Osteoblast (primary cell): ENCODE data around the gene FMN1. TPM values are rescaled to one million over a fixed set of nuclear protein-coding genes. Genes with fewer than 3 reads are reported as not detected.

Source experiments
- DNase-seq: peaks from one replicate; pipeline ENCODE4 v3.0.0; 2011; ENCODE audit warnings: low spot score, mixed read lengths; ENCODE audit not compliant: insufficient read length; ENCODE audit errors: missing footprints
- H2AFZ ChIP-seq: 2 replicates; pipeline ENCODE4 v1.6.0; 2011; ENCODE audit warnings: mild to moderate bottlenecking, low read length
- H3K27ac ChIP-seq: 2 replicates; pipeline ENCODE4 v1.5.1; 2011; ENCODE audit warnings: mild to moderate bottlenecking, low read depth, low read length, moderate library complexity
- H3K27me3 ChIP-seq: 2 replicates; pipeline ENCODE4 v1.6.0; 2012; ENCODE audit warnings: mild to moderate bottlenecking, control low read depth, inconsistent platforms, low read length, moderate library complexity; ENCODE audit not compliant: insufficient read depth
- H3K36me3 ChIP-seq: 2 replicates; pipeline ENCODE4 v1.5.1; 2011; ENCODE audit warnings: mild to moderate bottlenecking, low read length, control low read depth, moderate library complexity; ENCODE audit not compliant: insufficient read depth
- H3K4me1 ChIP-seq: 2 replicates; pipeline ENCODE4 v1.5.1; 2011; ENCODE audit warnings: mild to moderate bottlenecking, low read length, control low read depth, moderate library complexity; ENCODE audit not compliant: insufficient read depth
- H3K4me2 ChIP-seq: 2 replicates; pipeline ENCODE4 v1.6.0; 2011; ENCODE audit warnings: mild to moderate bottlenecking, low read length; ENCODE audit not compliant: insufficient read depth
- H3K4me3 ChIP-seq: fragments of 200-600 bp; sonication (generic); 3 replicates; pipeline ENCODE4 v1.5.1; 2012; ENCODE audit warnings: mild to moderate bottlenecking, low read length, inconsistent platforms; ENCODE audit not compliant: insufficient read depth
- H3K79me2 ChIP-seq: 2 replicates; pipeline ENCODE4 v1.6.0; 2012; ENCODE audit warnings: mild to moderate bottlenecking, low read length, control low read depth, inconsistent platforms; ENCODE audit not compliant: insufficient read depth
- H3K9me3 ChIP-seq: 2 replicates; pipeline ENCODE4 v1.5.1; 2011; ENCODE audit warnings: low read depth, low read length, control low read depth
- H4K20me1 ChIP-seq: 2 replicates; pipeline ENCODE4 v1.6.0; 2012; ENCODE audit warnings: mild to moderate bottlenecking, low read length, control low read depth; ENCODE audit not compliant: insufficient read depth
- CTCF ChIP-seq: IDR thresholded peaks from 2 replicates; pipeline ENCODE4 v1.5.1; 2011; ENCODE audit warnings: mild to moderate bottlenecking, low read depth, low read length, moderate library complexity; ENCODE audit errors: extremely low read depth
- total RNA-seq: library from RNA; depleted of rRNA; stranded (reverse); fragments of >200 nt; gene quantifications from 2 replicates; pipeline ENCODE4 v1.2.3, GENCODE V29; 2012

Gene FMN1
- total RNA-seq, 1 donor, result 9.0 TPM

DNA sequence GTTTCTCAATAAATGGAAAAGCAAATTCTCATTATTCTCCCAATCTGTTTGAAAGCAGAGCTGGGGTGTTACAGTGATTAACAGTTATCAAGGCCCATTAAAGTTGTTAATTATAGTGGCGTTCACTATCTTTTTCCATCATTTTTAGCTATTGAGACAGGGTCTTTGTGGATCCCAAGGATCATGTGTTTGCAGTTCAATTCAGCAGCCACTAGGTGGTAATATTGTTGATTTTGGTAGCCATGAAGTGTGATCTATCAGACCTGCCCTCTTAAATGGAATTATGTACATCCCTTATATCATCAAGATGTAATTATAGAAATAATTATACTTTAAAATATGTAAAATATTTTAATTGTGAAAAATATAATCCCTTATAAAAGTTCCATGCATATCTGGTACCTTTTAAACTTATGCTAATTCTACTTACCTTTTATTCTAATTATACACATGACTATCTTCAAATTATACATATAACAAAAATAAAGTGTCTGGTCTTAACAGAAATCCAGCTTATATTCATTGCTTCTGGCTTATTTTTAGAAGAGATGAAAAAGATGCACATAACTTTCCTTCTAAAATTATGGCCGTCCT, 350.3 kb downstream of the FMN1 start:
- Histone ChIP-seq H3K4me1 (peaks cover 39% of the 10 kb centered on the region), H4K20me1 (no peaks in the 10 kb centered on the region), H3K27ac (peak overlapping the region; percentile 93), H3K9me3 (no peaks in the 10 kb centered on the region), H3K36me3 (peaks cover 7% of the 10 kb centered on the region), H3K4me2 (no peak overlapping the region), H3K79me2 (peaks cover 21% of the 10 kb centered on the region), H2AFZ (no peak overlapping the region), H3K4me3 (no peak overlapping the region), H3K27me3 (no peaks in the 10 kb centered on the region)
- peak; percentile 64 for TF ChIP-seq CTCF
- no peak for DNase-seq

GRCh38 chr15:32843219-32843815, 351.2 kb downstream of the FMN1 start:
- Histone ChIP-seq H4K20me1 (no peaks in the 10 kb centered on the region), H3K36me3 (peaks cover 7% of the 10 kb centered on the region), H3K4me3 (no peak overlapping the region), H3K4me1 (peaks cover 48% of the 10 kb centered on the region), H3K79me2 (peaks cover 26% of the 10 kb centered on the region), H3K27me3 (no peaks in the 10 kb centered on the region), H2AFZ (no peak overlapping the region), H3K27ac (peak overlapping the region; percentile 93), H3K9me3 (no peaks in the 10 kb centered on the region), H3K4me2 (peak overlapping the region; percentile 17)
- TF ChIP-seq CTCF, result no peak
- no peak for DNase-seq

GRCh38 chr15:32842081-32842480, 352.4 kb downstream of the FMN1 start:
- peaks cover 8% of the 10 kb centered on the region for H3K36me3 ChIP-seq
- no peaks in the 10 kb centered on the region for H3K9me3 ChIP-seq
- peaks cover 55% of the 10 kb centered on the region for H3K4me1 ChIP-seq
- peaks cover 31% of the 10 kb centered on the region for H3K79me2 ChIP-seq
- H3K4me2 ChIP-seq, result no peak overlapping the region
- DNase-seq, result no peak
- no peak overlapping the region for H3K4me3 ChIP-seq
- peak overlapping the region; percentile 93 for H3K27ac ChIP-seq
- H4K20me1 ChIP-seq, result no peaks in the 10 kb centered on the region
- H2AFZ ChIP-seq, result no peak overlapping the region
- no peak for TF ChIP-seq CTCF
- H3K27me3 ChIP-seq, result no peaks in the 10 kb centered on the region

GRCh38 chr15:32840507-32841245, 353.8 kb downstream of the FMN1 start:
- Histone ChIP-seq H3K27me3 (no peaks in the 10 kb centered on the region), H3K27ac (peak overlapping the region; percentile 93), H3K36me3 (peaks cover 4% of the 10 kb centered on the region), H3K4me1 (peaks cover 55% of the 10 kb centered on the region), H3K4me3 (peak overlapping the region; percentile 11), H2AFZ (no peak overlapping the region), H3K4me2 (peak overlapping the region; percentile 41), H3K9me3 (no peaks in the 10 kb centered on the region), H3K79me2 (peaks cover 33% of the 10 kb centered on the region), H4K20me1 (no peaks in the 10 kb centered on the region)
- no peak for DNase-seq
- TF ChIP-seq CTCF, result no peak
